ENCODE data around the gene MED13.

MED13 gene

GRCh38 chr17:62089334-62089733 lies 24.3 kb upstream of the MED13 start:
- Histone ChIP-seq H3K4me3 (ENCODE audit: low read depth in 1 of 2, low read length in 2 of 2) (no peak overlapping the region), H3K4me1 (ENCODE audit: control insufficient read depth in 1 of 2, insufficient read depth in 2 of 2, low read length in 2 of 2) (peaks cover 26 to 42% of the 10 kb centered on the region in 2 donors), H3K27me3 (ENCODE audit: control insufficient read depth in 1 of 2, insufficient read depth in 2 of 2, low read length in 2 of 2) (no peaks in the 10 kb centered on the region), H3K9me3 (ENCODE audit: control insufficient read depth in 1 of 2, low read length in 2 of 2) (no peaks in the 10 kb centered on the region), H3K36me3 (ENCODE audit: control insufficient read depth in 1 of 2, insufficient read depth in 2 of 2, low read length in 2 of 2) (no peaks in the 10 kb centered on the region), H3K27ac (ENCODE audit: low read depth, low read length) (no peak overlapping the region), H3K9ac (ENCODE audit: low read depth in 1 of 2, low read length in 2 of 2) (no peak overlapping the region)

- H3K4me1 ChIP-seq (ENCODE audit: control insufficient read depth in 1 of 2, insufficient read depth in 2 of 2, low read length in 2 of 2), result peaks cover 16 to 24% of the 10 kb centered on the region in 2 donors
- no peaks in the 10 kb centered on the region for H3K27me3 ChIP-seq (ENCODE audit: control insufficient read depth in 1 of 2, insufficient read depth in 2 of 2, low read length in 2 of 2)
- H3K9me3 ChIP-seq (ENCODE audit: control insufficient read depth in 1 of 2, low read length in 2 of 2), result no peaks in the 10 kb centered on the region
- no peak overlapping the region for H3K9ac ChIP-seq (ENCODE audit: low read depth in 1 of 2, low read length in 2 of 2)
- H3K36me3 ChIP-seq (ENCODE audit: control insufficient read depth in 1 of 2, insufficient read depth in 2 of 2, low read length in 2 of 2), result no peaks in the 10 kb centered on the region
- H3K4me3 ChIP-seq (ENCODE audit: low read depth in 1 of 2, low read length in 2 of 2), result no peak overlapping the region
- H3K27ac ChIP-seq (ENCODE audit: low read depth, low read length), result no peak overlapping the region
Measured at GRCh38 chr17:62086737-62087136, 21.7 kb upstream of the MED13 start.

GRCh38 chr17:62085511-62086408 lies 20.7 kb upstream of the MED13 start:
- Histone ChIP-seq H3K9ac (ENCODE audit: low read depth in 1 of 2, low read length in 2 of 2) (no peak overlapping the region), H3K27me3 (ENCODE audit: control insufficient read depth in 1 of 2, insufficient read depth in 2 of 2, low read length in 2 of 2) (no peaks in the 10 kb centered on the region), H3K4me1 (ENCODE audit: control insufficient read depth in 1 of 2, insufficient read depth in 2 of 2, low read length in 2 of 2) (peaks cover 10 to 24% of the 10 kb centered on the region in 2 donors), H3K9me3 (ENCODE audit: control insufficient read depth in 1 of 2, low read length in 2 of 2) (no peaks in the 10 kb centered on the region), H3K27ac (ENCODE audit: low read depth, low read length) (no peak overlapping the region), H3K4me3 (ENCODE audit: low read depth in 1 of 2, low read length in 2 of 2) (no peak overlapping the region), H3K36me3 (ENCODE audit: control insufficient read depth in 1 of 2, insufficient read depth in 2 of 2, low read length in 2 of 2) (no peaks in the 10 kb centered on the region)

GRCh38 chr17:62084585-62084984 lies 19.5 kb upstream of the MED13 start:
- H3K4me1 ChIP-seq (ENCODE audit: control insufficient read depth in 1 of 2, insufficient read depth in 2 of 2, low read length in 2 of 2), result peaks cover 4 to 17% of the 10 kb centered on the region in 2 donors
- no peaks in the 10 kb centered on the region for H3K27me3 ChIP-seq (ENCODE audit: control insufficient read depth in 1 of 2, insufficient read depth in 2 of 2, low read length in 2 of 2)
- no peak overlapping the region for H3K27ac ChIP-seq (ENCODE audit: low read depth, low read length)
- no peak overlapping the region for H3K9ac ChIP-seq (ENCODE audit: low read depth in 1 of 2, low read length in 2 of 2)
- H3K9me3 ChIP-seq (ENCODE audit: control insufficient read depth in 1 of 2, low read length in 2 of 2), result no peaks in the 10 kb centered on the region
- H3K36me3 ChIP-seq (ENCODE audit: control insufficient read depth in 1 of 2, insufficient read depth in 2 of 2, low read length in 2 of 2), result no peaks in the 10 kb centered on the region
- H3K4me3 ChIP-seq (ENCODE audit: low read depth in 1 of 2, low read length in 2 of 2), result no peak overlapping the region

GRCh38 chr17:62083651-62084050 lies 18.6 kb upstream of the MED13 start:
- H3K9ac ChIP-seq (ENCODE audit: low read depth in 1 of 2, low read length in 2 of 2), result no peak overlapping the region
- no peaks in the 10 kb centered on the region for H3K36me3 ChIP-seq (ENCODE audit: control insufficient read depth in 1 of 2, insufficient read depth in 2 of 2, low read length in 2 of 2)
- peaks cover 0 to 10% of the 10 kb centered on the region in 2 donors for H3K4me1 ChIP-seq (ENCODE audit: control insufficient read depth in 1 of 2, insufficient read depth in 2 of 2, low read length in 2 of 2)
- no peaks in the 10 kb centered on the region for H3K27me3 ChIP-seq (ENCODE audit: control insufficient read depth in 1 of 2, insufficient read depth in 2 of 2, low read length in 2 of 2)
- no peak overlapping the region for H3K27ac ChIP-seq (ENCODE audit: low read depth, low read length)
- no peaks in the 10 kb centered on the region for H3K9me3 ChIP-seq (ENCODE audit: control insufficient read depth in 1 of 2, low read length in 2 of 2)
- no peak overlapping the region for H3K4me3 ChIP-seq (ENCODE audit: low read depth in 1 of 2, low read length in 2 of 2)

GRCh38 chr17:62080647-62081046 lies 15.6 kb upstream of the MED13 start:
- Histone ChIP-seq H3K36me3 (ENCODE audit: control insufficient read depth in 1 of 2, insufficient read depth in 2 of 2, low read length in 2 of 2) (no peaks in the 10 kb centered on the region), H3K27me3 (ENCODE audit: control insufficient read depth in 1 of 2, insufficient read depth in 2 of 2, low read length in 2 of 2) (no peaks in the 10 kb centered on the region), H3K27ac (ENCODE audit: low read depth, low read length) (no peak overlapping the region), H3K4me3 (ENCODE audit: low read depth in 1 of 2, low read length in 2 of 2) (no peak overlapping the region), H3K9me3 (ENCODE audit: control insufficient read depth in 1 of 2, low read length in 2 of 2) (no peaks in the 10 kb centered on the region), H3K4me1 (ENCODE audit: control insufficient read depth in 1 of 2, insufficient read depth in 2 of 2, low read length in 2 of 2) (peaks cover 5 to 12% of the 10 kb centered on the region in 2 donors), H3K9ac (ENCODE audit: low read depth in 1 of 2, low read length in 2 of 2) (no peak overlapping the region)

- peaks cover 5 to 9% of the 10 kb centered on the region in 2 donors for H3K4me1 ChIP-seq (ENCODE audit: control insufficient read depth in 1 of 2, insufficient read depth in 2 of 2, low read length in 2 of 2)
- no peak overlapping the region for H3K4me3 ChIP-seq (ENCODE audit: low read depth in 1 of 2, low read length in 2 of 2)
- no peaks in the 10 kb centered on the region for H3K36me3 ChIP-seq (ENCODE audit: control insufficient read depth in 1 of 2, insufficient read depth in 2 of 2, low read length in 2 of 2)
- H3K9me3 ChIP-seq (ENCODE audit: control insufficient read depth in 1 of 2, low read length in 2 of 2), result no peaks in the 10 kb centered on the region
- H3K27me3 ChIP-seq (ENCODE audit: control insufficient read depth in 1 of 2, insufficient read depth in 2 of 2, low read length in 2 of 2), result no peaks in the 10 kb centered on the region
- H3K27ac ChIP-seq (ENCODE audit: low read depth, low read length), result no peak overlapping the region
- H3K9ac ChIP-seq (ENCODE audit: low read depth in 1 of 2, low read length in 2 of 2), result no peak overlapping the region
Measured at GRCh38 chr17:62078009-62078408, 12.9 kb upstream of the MED13 start.

GRCh38 chr17:62076864-62077788 lies 12.0 kb upstream of the MED13 start:
- H3K27me3 ChIP-seq (ENCODE audit: control insufficient read depth in 1 of 2, insufficient read depth in 2 of 2, low read length in 2 of 2), result no peaks in the 10 kb centered on the region
- H3K27ac ChIP-seq (ENCODE audit: low read depth, low read length), result no peak overlapping the region
- no peak overlapping the region for H3K9ac ChIP-seq (ENCODE audit: low read depth in 1 of 2, low read length in 2 of 2)
- no peaks in the 10 kb centered on the region for H3K9me3 ChIP-seq (ENCODE audit: control insufficient read depth in 1 of 2, low read length in 2 of 2)
- H3K36me3 ChIP-seq (ENCODE audit: control insufficient read depth in 1 of 2, insufficient read depth in 2 of 2, low read length in 2 of 2), result no peaks in the 10 kb centered on the region
- H3K4me3 ChIP-seq (ENCODE audit: low read depth in 1 of 2, low read length in 2 of 2), result no peak overlapping the region
- peaks cover 5 to 9% of the 10 kb centered on the region in 2 donors for H3K4me1 ChIP-seq (ENCODE audit: control insufficient read depth in 1 of 2, insufficient read depth in 2 of 2, low read length in 2 of 2)

- H3K9ac ChIP-seq (ENCODE audit: low read depth in 1 of 2, low read length in 2 of 2), result no peak overlapping the region
- H3K4me1 ChIP-seq (ENCODE audit: control insufficient read depth in 1 of 2, insufficient read depth in 2 of 2, low read length in 2 of 2), result peaks cover 5 to 9% of the 10 kb centered on the region in 2 donors
- H3K4me3 ChIP-seq (ENCODE audit: low read depth in 1 of 2, low read length in 2 of 2), result no peak overlapping the region
- no peaks in the 10 kb centered on the region for H3K27me3 ChIP-seq (ENCODE audit: control insufficient read depth in 1 of 2, insufficient read depth in 2 of 2, low read length in 2 of 2)
- H3K36me3 ChIP-seq (ENCODE audit: control insufficient read depth in 1 of 2, insufficient read depth in 2 of 2, low read length in 2 of 2), result no peaks in the 10 kb centered on the region
- no peak overlapping the region for H3K27ac ChIP-seq (ENCODE audit: low read depth, low read length)
- no peaks in the 10 kb centered on the region for H3K9me3 ChIP-seq (ENCODE audit: control insufficient read depth in 1 of 2, low read length in 2 of 2)
Measured at GRCh38 chr17:62075308-62075815, 10.3 kb upstream of the MED13 start.

- H3K36me3 ChIP-seq (ENCODE audit: control insufficient read depth in 1 of 2, insufficient read depth in 2 of 2, low read length in 2 of 2), result no peaks in the 10 kb centered on the region
- H3K9me3 ChIP-seq (ENCODE audit: control insufficient read depth in 1 of 2, low read length in 2 of 2), result no peaks in the 10 kb centered on the region
- peaks cover 5 to 9% of the 10 kb centered on the region in 2 donors for H3K4me1 ChIP-seq (ENCODE audit: control insufficient read depth in 1 of 2, insufficient read depth in 2 of 2, low read length in 2 of 2)
- H3K4me3 ChIP-seq (ENCODE audit: low read depth in 1 of 2, low read length in 2 of 2), result no peak overlapping the region
- no peak overlapping the region for H3K9ac ChIP-seq (ENCODE audit: low read depth in 1 of 2, low read length in 2 of 2)
- no peaks in the 10 kb centered on the region for H3K27me3 ChIP-seq (ENCODE audit: control insufficient read depth in 1 of 2, insufficient read depth in 2 of 2, low read length in 2 of 2)
- no peak overlapping the region for H3K27ac ChIP-seq (ENCODE audit: low read depth, low read length)
Measured at GRCh38 chr17:62073993-62074392, 8.9 kb upstream of the MED13 start.
